HepG2 (cell line): Measurements from ENCODE around the gene P2RX5. TPM values are rescaled to one million over a fixed set of nuclear protein-coding genes. Genes with fewer than 3 reads are reported as not detected.

Experiments used
- ARNT2 ChIP-seq: sonication (generic); formaldehyde crosslinking; IDR thresholded peaks from 2 replicates; pipeline ENCODE4 v1.8.0; 2022; ENCODE audit warnings: mild to moderate bottlenecking, low read depth, missing genetic modification reagents, moderate library complexity
- CSRNP2 ChIP-seq: sonication (generic); formaldehyde crosslinking; conservative IDR thresholded peaks from 2 replicates; pipeline ENCODE4 v1.8.0; 2022; ENCODE audit warnings: low read depth, missing genetic modification reagents
- ELF3 ChIP-seq: IDR thresholded peaks from 2 replicates; pipeline ENCODE4 v1.6.1; 2016; ENCODE audit warnings: missing genetic modification reagents, missing compliant biosample characterization
- FOXA3 ChIP-seq: IDR thresholded peaks from 2 replicates; pipeline ENCODE4 v1.6.1; 2016; ENCODE audit warnings: missing genetic modification reagents, missing compliant biosample characterization
- FOXK2 ChIP-seq: fragments of 450-650 bp; IDR thresholded peaks from 2 replicates; pipeline ENCODE4 v1.6.1; 2016
- FUBP1 ChIP-seq: sonication (generic); formaldehyde crosslinking; IDR thresholded peaks from 2 replicates; pipeline ENCODE4 v1.5.1; 2020; ENCODE audit warnings: missing genetic modification reagents, mild to moderate bottlenecking, borderline replicate concordance
- GABPB1 ChIP-seq: IDR thresholded peaks from 2 replicates; pipeline ENCODE4 v1.6.1; 2016; ENCODE audit warnings: mild to moderate bottlenecking, missing genetic modification reagents, moderate library complexity, missing compliant biosample characterization
- HHEX ChIP-seq: IDR thresholded peaks from 2 replicates; pipeline ENCODE4 v1.6.1; 2016; ENCODE audit warnings: control low read depth
- HNF4G ChIP-seq, 2 experiments: sonication (generic) in 1 of 2; formaldehyde crosslinking in 1 of 2; IDR thresholded peaks; 2 replicates each; pipeline versions ENCODE4 v1.4.0 to v1.6.1; 2011 to 2020; ENCODE audit warnings: borderline replicate concordance in 2 of 2, low read depth in 2 of 2, mild to moderate bottlenecking in 2 of 2, low read length in 1 of 2, missing genetic modification reagents in 1 of 2, moderate library complexity in 1 of 2
- HOXA9 ChIP-seq: sonication (generic); formaldehyde crosslinking; IDR thresholded peaks from 2 replicates; pipeline ENCODE4 v1.8.1; 2022; ENCODE audit warnings: missing genetic modification reagents, mild to moderate bottlenecking, moderate library complexity, borderline replicate concordance
- REPIN1 ChIP-seq: sonication (generic); formaldehyde crosslinking; IDR thresholded peaks from 2 replicates; pipeline ENCODE4 v1.8.0; 2022; ENCODE audit warnings: missing genetic modification reagents, low read depth, mild to moderate bottlenecking, borderline replicate concordance
- RXRB ChIP-seq: IDR thresholded peaks from 2 replicates; pipeline ENCODE4 v1.6.1; 2016; ENCODE audit warnings: borderline replicate concordance, missing genetic modification reagents, missing compliant biosample characterization
- ZMYM2 ChIP-seq: sonication (generic); formaldehyde crosslinking; IDR thresholded peaks from 2 replicates; pipeline ENCODE4 v1.8.0; 2022; ENCODE audit warnings: mild to moderate bottlenecking, missing genetic modification reagents
- ZNF256 ChIP-seq: sonication (generic); formaldehyde crosslinking; conservative IDR thresholded peaks from 2 replicates; pipeline ENCODE4 v1.4.0; 2020; ENCODE audit warnings: missing genetic modification reagents
- ZNF709 ChIP-seq: sonication (generic); formaldehyde crosslinking; IDR thresholded peaks from 2 replicates; pipeline ENCODE4 v1.5.0; 2020; ENCODE audit warnings: mild to moderate bottlenecking, missing genetic modification reagents
- ZNF782 ChIP-seq: sonication (generic); formaldehyde crosslinking; IDR thresholded peaks from 2 replicates; pipeline ENCODE4 v1.4.0; 2020; ENCODE audit warnings: missing genetic modification reagents, mild to moderate bottlenecking, borderline replicate concordance
- ZSCAN30 ChIP-seq: sonication (generic); formaldehyde crosslinking; IDR thresholded peaks from 2 replicates; pipeline ENCODE4 v1.5.0; 2020; ENCODE audit warnings: mild to moderate bottlenecking, missing genetic modification reagents
- polyA plus RNA-seq, 8 experiments: library from polyadenylated mRNA; depleted of rRNA in 3 of 8; stranded (reverse) in 7 of 8; unstranded in 1 of 8; fragments of >200 nt; fragmentation: Illumina TruSeq in 4 of 8; extraction: Trizol in 4 of 8; gene quantifications; 2 replicates each; pipeline versions ENCODE4 v1.2.1 to v1.2.3, GENCODE V29; 2011 to 2016; ENCODE audit warnings: low read depth in 4 of 8, missing spikeins in 1 of 8, mixed read lengths in 1 of 8; ENCODE audit not compliant: insufficient read depth in 1 of 8
- total RNA-seq, 5 experiments: library from RNA; depleted of rRNA; stranded (reverse); fragments of >200 nt; fragmentation: Illumina TruSeq; extraction: Trizol; gene quantifications; 2 replicates each; pipeline ENCODE4 v1.2.3, GENCODE V29; 2016; ENCODE audit warnings: low read depth in 1 of 5
- TF ChIP-seq, protein P1 (sequence below): sonication (generic); formaldehyde crosslinking; IDR thresholded peaks from 2 replicates; pipeline ENCODE4 v1.5.0; 2020; ENCODE audit warnings: mild to moderate bottlenecking, missing genetic modification reagents, moderate library complexity
- TF ChIP-seq, protein P2 (sequence below): sonication (generic); formaldehyde crosslinking; IDR thresholded peaks from 2 replicates; pipeline ENCODE4 v1.4.0; 2020; ENCODE audit warnings: missing genetic modification reagents
- TF ChIP-seq, protein P3 (sequence below): sonication (generic); formaldehyde crosslinking; IDR thresholded peaks from 2 replicates; pipeline ENCODE4 v1.5.0; 2020; ENCODE audit warnings: missing genetic modification reagents

Gene P2RX5
- total and polyA plus RNA-seq, 2 of the 13 experiments (the other 11 are each of a cell fraction or from before 2014, with no cell fraction given): 0.95 to 1.7 TPM

GRCh38 chr17:3668279-3669084, 27.5 kb downstream of the P2RX5 start, which contains the start of the genes EMC6 and TAX1BP3 (continued):
- TF ChIP-seq, protein P1, sequence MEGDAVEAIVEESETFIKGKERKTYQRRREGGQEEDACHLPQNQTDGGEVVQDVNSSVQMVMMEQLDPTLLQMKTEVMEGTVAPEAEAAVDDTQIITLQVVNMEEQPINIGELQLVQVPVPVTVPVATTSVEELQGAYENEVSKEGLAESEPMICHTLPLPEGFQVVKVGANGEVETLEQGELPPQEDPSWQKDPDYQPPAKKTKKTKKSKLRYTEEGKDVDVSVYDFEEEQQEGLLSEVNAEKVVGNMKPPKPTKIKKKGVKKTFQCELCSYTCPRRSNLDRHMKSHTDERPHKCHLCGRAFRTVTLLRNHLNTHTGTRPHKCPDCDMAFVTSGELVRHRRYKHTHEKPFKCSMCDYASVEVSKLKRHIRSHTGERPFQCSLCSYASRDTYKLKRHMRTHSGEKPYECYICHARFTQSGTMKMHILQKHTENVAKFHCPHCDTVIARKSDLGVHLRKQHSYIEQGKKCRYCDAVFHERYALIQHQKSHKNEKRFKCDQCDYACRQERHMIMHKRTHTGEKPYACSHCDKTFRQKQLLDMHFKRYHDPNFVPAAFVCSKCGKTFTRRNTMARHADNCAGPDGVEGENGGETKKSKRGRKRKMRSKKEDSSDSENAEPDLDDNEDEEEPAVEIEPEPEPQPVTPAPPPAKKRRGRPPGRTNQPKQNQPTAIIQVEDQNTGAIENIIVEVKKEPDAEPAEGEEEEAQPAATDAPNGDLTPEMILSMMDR (CRISPR knock-in tag): no peak
- no peak for TF ChIP-seq HOXA9
- TF ChIP-seq ZNF709 (CRISPR knock-in tag): peak; percentile 59; the same call in 1 of the 2 replicates
- TF ChIP-seq, protein P2, sequence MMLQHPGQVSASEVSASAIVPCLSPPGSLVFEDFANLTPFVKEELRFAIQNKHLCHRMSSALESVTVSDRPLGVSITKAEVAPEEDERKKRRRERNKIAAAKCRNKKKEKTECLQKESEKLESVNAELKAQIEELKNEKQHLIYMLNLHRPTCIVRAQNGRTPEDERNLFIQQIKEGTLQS (CRISPR knock-in tag): no peak
- TF ChIP-seq ZNF256 (CRISPR knock-in tag): peak; percentile 76
- no peak for TF ChIP-seq ZNF782
- TF ChIP-seq RXRB (CRISPR knock-in tag): 0 out of 2 replicates have a peak, but pooled peaks have one; percentile 8
- no peak for TF ChIP-seq CSRNP2
- TF ChIP-seq ARNT2 (CRISPR knock-in tag): peak; percentile 58
- peak; percentile 40; the same call in 1 of the 2 replicates for TF ChIP-seq ZMYM2
- TF ChIP-seq HHEX (CRISPR knock-in tag): no peak
- TF ChIP-seq GABPB1 (CRISPR knock-in tag): peak; percentile 70
- TF ChIP-seq, protein P3, sequence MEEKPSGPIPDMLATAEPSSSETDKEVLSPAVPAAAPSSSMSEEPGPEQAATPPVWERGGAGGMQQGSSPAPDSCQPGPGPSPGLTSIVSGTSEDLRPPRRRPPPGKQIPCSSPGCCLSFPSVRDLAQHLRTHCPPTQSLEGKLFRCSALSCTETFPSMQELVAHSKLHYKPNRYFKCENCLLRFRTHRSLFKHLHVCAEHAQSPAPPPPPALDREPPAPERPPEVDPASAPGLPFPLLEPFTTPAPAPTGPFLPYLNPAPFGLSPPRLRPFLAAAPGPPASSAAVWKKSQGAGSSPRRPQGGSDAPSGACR: no peak; the same call in 1 of the 2 replicates
- no peak for TF ChIP-seq FUBP1 (CRISPR knock-in tag)
- no peak for TF ChIP-seq ZSCAN30
- TF ChIP-seq HNF4G (IDR thresholded peaks at IDR 0.05; ENCODE audit: borderline replicate concordance, low read depth, low read length): no peak
- TF ChIP-seq HNF4G (CRISPR knock-in tag; IDR thresholded peaks at IDR 0.05; ENCODE audit: borderline replicate concordance, low read depth): no peak
- no peak; the same call in none of the 2 replicates for TF ChIP-seq ELF3 (CRISPR knock-in tag)
- 0 out of 2 replicates have a peak, but pooled peaks have one; percentile 7 for TF ChIP-seq FOXA3 (CRISPR knock-in tag)
- TF ChIP-seq FOXK2: no peak
- no peak for TF ChIP-seq REPIN1
